H1 (cell line): ENCODE measurements around the gene TIMM10. TPM values are rescaled to one million over a fixed set of nuclear protein-coding genes. Genes with fewer than 3 reads are reported as not detected.

Experiments
- GABPA ChIP-seq: IDR thresholded peaks from 2 replicates; pipeline ENCODE4 v1.6.1; 2011; ENCODE audit warnings: mild to moderate bottlenecking, low read length, moderate library complexity, borderline replicate concordance; ENCODE audit not compliant: insufficient read depth
- polyA plus RNA-seq, 7 experiments: library from polyadenylated mRNA; depleted of rRNA in 3 of 7; stranded (reverse) in 5 of 7; unstranded in 2 of 7; fragments of >200 nt in 5 of 7; fragments of 200-250 nt in 2 of 7; gene quantifications; 1 replicate in 5 of 7; 2 replicates in 1 of 7; 4 replicates in 1 of 7; pipeline versions ENCODE4 v1.2.1 to v1.2.3, GENCODE V29; 2011 to 2013; ENCODE audit warnings: missing spikeins in 2 of 7, mixed read lengths in 2 of 7
- total RNA-seq: library from RNA; stranded (reverse); fragmentation: NEBNext Ultra II Directional; extraction: Animal tissue kit (Norgen Biotek cat#: 25700); gene quantifications from 2 replicates; pipeline ENCODE4 v1.2.1, GENCODE V29; 2021

TIMM10 gene
- total and polyA plus RNA-seq, 2 of the 8 experiments (the other 6 are each of a cell fraction or from before 2014, with no cell fraction given), result 117 to 227 TPM

GRCh38 chr11:57571606-57572005 lies 41.1 kb upstream of the TIMM10 start (continued):
- TF ChIP-seq GABPA, result no peak
